ENCODE results near the gene NLGN4X. TPM values are rescaled to one million over a fixed set of nuclear protein-coding genes. Genes with fewer than 3 reads are reported as not detected.

The NLGN4X gene
- total and polyA plus RNA-seq, 2 donors from 2014 or later = 0.41 to 5.6 TPM

- no peak overlapping the region for H3K27ac ChIP-seq (ENCODE audit: low read depth in 2 of 2, low read length in 2 of 2)
- H3K9me3 ChIP-seq (ENCODE audit: control insufficient read depth in 2 of 3, insufficient read depth in 1 of 3, low read length in 3 of 3) = no peaks in the 10 kb centered on the region
- no peak overlapping the region for H3K9ac ChIP-seq (ENCODE audit: low read length in 3 of 3)
- intact Hi-C loops (cut with DNase I) = no loop called here
- no peaks in the 10 kb centered on the region for H3K27me3 ChIP-seq (ENCODE audit: control insufficient read depth, insufficient read depth, low read length)
- H3K4me1 ChIP-seq (ENCODE audit: control insufficient read depth in 2 of 3, insufficient read depth in 2 of 3, low read depth in 1 of 3, low read length in 3 of 3) = no peaks in the 10 kb centered on the region
- no peaks in the 10 kb centered on the region for H3K36me3 ChIP-seq (ENCODE audit: control insufficient read depth in 2 of 3, insufficient read depth in 3 of 3, low read length in 3 of 3)
- TF ChIP-seq CTCF (IDR thresholded peaks at IDR 0.05; ENCODE audit: borderline replicate concordance, extremely low read depth, insufficient read depth) = no peak
- FAIRE-seq = no peak
- no peak overlapping the region for H3K4me3 ChIP-seq (ENCODE audit: low read length in 3 of 3)
- DNase-seq = peak in 2 of 5 donors; percentile 19 to 55
These were observed 43.7 kb downstream of the NLGN4X start for GRCh38 chrX:6184900-6185515.

- no peaks in the 10 kb centered on the region for H3K9me3 ChIP-seq (ENCODE audit: control insufficient read depth in 2 of 3, insufficient read depth in 1 of 3, low read length in 3 of 3)
- no peak for TF ChIP-seq CTCF (IDR thresholded peaks at IDR 0.05; ENCODE audit: borderline replicate concordance, extremely low read depth, insufficient read depth)
- intact Hi-C loops (cut with DNase I) = no loop called here
- no peak for DNase-seq
- H3K27me3 ChIP-seq (ENCODE audit: control insufficient read depth, insufficient read depth, low read length) = no peaks in the 10 kb centered on the region
- H3K27ac ChIP-seq (ENCODE audit: low read depth in 2 of 2, low read length in 2 of 2) = no peak overlapping the region
- no peak for FAIRE-seq
- no peaks in the 10 kb centered on the region for H3K4me1 ChIP-seq (ENCODE audit: control insufficient read depth in 2 of 3, insufficient read depth in 2 of 3, low read depth in 1 of 3, low read length in 3 of 3)
- no peak overlapping the region for H3K9ac ChIP-seq (ENCODE audit: low read length in 3 of 3)
- no peak overlapping the region for H3K4me3 ChIP-seq (ENCODE audit: low read length in 3 of 3)
- H3K36me3 ChIP-seq (ENCODE audit: control insufficient read depth in 2 of 3, insufficient read depth in 3 of 3, low read length in 3 of 3) = no peaks in the 10 kb centered on the region
These were observed 52.8 kb downstream of the NLGN4X start for GRCh38 chrX:6175914-6176313.

DNA sequence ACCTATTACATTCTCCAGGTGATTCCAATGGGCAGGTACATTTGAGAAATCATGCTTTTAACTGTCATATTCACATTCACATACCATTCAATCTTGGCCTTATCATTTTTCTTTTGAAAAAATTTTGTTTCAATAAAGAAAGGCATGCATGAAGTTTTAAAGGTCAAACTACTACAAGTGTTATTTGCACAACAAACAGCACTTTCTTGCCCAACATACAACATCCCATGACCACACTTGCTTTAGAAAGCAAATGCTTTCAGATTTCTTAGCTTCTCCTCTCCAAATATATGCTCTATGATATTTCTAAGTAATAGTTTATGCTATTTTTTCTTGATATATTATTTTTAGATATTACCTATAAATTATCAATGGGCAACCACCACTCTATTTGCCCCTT is 58.2 kb downstream of the NLGN4X start:
- H3K9ac ChIP-seq (ENCODE audit: low read length in 3 of 3) = no peak overlapping the region
- no peaks in the 10 kb centered on the region for H3K9me3 ChIP-seq (ENCODE audit: control insufficient read depth in 2 of 3, insufficient read depth in 1 of 3, low read length in 3 of 3)
- no peak overlapping the region for H3K27ac ChIP-seq (ENCODE audit: low read depth in 2 of 2, low read length in 2 of 2)
- no peak overlapping the region for H3K4me3 ChIP-seq (ENCODE audit: low read length in 3 of 3)
- intact Hi-C loops (cut with DNase I) = no loop called here
- no peak for DNase-seq
- H3K36me3 ChIP-seq (ENCODE audit: control insufficient read depth in 2 of 3, insufficient read depth in 3 of 3, low read length in 3 of 3) = no peaks in the 10 kb centered on the region
- no peak for FAIRE-seq
- no peaks in the 10 kb centered on the region for H3K27me3 ChIP-seq (ENCODE audit: control insufficient read depth, insufficient read depth, low read length)
- H3K4me1 ChIP-seq (ENCODE audit: control insufficient read depth in 2 of 3, insufficient read depth in 2 of 3, low read depth in 1 of 3, low read length in 3 of 3) = no peaks in the 10 kb centered on the region
- no peak for TF ChIP-seq CTCF (IDR thresholded peaks at IDR 0.05; ENCODE audit: borderline replicate concordance, extremely low read depth, insufficient read depth)

DNA sequence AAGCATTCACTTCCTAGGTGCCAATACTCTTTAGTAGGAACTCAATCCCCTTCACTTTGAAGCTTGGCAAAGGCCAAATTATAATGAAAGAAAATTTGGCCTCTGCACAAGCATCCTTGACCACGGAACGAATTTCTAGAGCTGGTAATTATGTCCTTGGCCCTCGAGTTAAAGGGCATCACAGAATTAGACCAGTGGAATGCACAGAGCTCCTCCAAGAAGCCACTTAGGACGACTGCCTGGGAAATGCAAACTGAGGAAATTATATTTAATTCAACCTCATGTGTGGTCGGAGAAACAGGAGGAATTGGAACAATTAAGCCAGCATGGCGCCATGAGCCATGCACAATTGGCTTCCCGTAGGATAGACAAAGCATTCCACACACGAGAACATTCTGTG is 59.3 kb downstream of the NLGN4X start:
- TF ChIP-seq CTCF (IDR thresholded peaks at IDR 0.05; ENCODE audit: borderline replicate concordance, extremely low read depth, insufficient read depth) = no peak
- no peaks in the 10 kb centered on the region for H3K36me3 ChIP-seq (ENCODE audit: control insufficient read depth in 2 of 3, insufficient read depth in 3 of 3, low read length in 3 of 3)
- DNase-seq = no peak
- FAIRE-seq = no peak
- no peaks in the 10 kb centered on the region for H3K9me3 ChIP-seq (ENCODE audit: control insufficient read depth in 2 of 3, insufficient read depth in 1 of 3, low read length in 3 of 3)
- H3K27me3 ChIP-seq (ENCODE audit: control insufficient read depth, insufficient read depth, low read length) = no peaks in the 10 kb centered on the region
- H3K27ac ChIP-seq (ENCODE audit: low read depth in 2 of 2, low read length in 2 of 2) = no peak overlapping the region
- no peaks in the 10 kb centered on the region for H3K4me1 ChIP-seq (ENCODE audit: control insufficient read depth in 2 of 3, insufficient read depth in 2 of 3, low read depth in 1 of 3, low read length in 3 of 3)
- H3K9ac ChIP-seq (ENCODE audit: low read length in 3 of 3) = no peak overlapping the region
- H3K4me3 ChIP-seq (ENCODE audit: low read length in 3 of 3) = no peak overlapping the region
- intact Hi-C loops (cut with DNase I) = no loop called here

Measured in kidney (tissue), 14 donors.